Measurements from ENCODE around the gene C2CD2.

C2CD2 gene

GRCh38 chr21:41933313-41934079, 20.3 kb downstream of the C2CD2 start:
- no peak for DNase-seq (ENCODE audit: low spot score)

GRCh38 chr21:41932576-41933312, 21.1 kb downstream of the C2CD2 start:
- DNase-seq (ENCODE audit: low spot score), result no peak

DNA sequence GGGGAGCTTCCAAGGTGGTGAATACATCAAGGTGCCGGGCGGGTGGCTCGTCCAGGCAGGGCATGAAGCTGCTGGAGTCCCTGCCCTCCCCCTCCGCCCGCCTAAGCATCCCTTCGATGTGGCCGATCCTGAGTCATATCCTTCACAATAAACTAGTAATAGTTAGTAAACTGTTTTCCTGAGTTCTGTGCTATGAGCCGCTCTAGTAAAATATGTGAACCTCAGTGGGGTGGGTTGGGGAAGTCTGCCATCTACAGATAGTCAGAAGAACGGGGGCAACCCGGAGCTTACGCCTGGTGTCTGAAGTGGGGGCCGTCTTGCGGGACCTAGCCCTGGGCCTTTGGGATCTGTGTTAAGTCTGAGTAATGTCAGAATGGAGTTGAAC, 21.6 kb downstream of the C2CD2 start:
- DNase-seq (ENCODE audit: low spot score), result no peak

DNA sequence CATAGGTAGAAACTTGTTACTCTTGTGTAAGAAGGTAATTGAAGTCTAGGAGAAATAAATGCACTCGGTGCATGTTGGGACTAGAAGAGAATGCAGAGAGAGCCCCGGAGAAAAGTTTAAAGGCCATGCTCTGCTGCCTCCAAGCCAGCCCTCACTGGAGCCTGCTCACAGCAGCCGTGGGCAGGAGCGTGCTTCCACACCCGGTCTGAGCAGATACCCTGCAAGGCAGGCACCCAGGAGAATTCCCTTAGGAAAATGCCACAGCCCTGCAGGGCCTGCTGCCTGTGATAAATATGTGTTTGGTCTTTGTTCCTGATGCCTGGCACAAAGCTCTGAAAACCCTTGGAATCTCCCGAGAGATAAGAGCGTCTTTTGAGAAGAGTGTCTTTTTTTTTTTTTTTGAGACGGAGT, 22.8 kb downstream of the C2CD2 start:
- no peak for DNase-seq (ENCODE audit: low spot score)

DNA sequence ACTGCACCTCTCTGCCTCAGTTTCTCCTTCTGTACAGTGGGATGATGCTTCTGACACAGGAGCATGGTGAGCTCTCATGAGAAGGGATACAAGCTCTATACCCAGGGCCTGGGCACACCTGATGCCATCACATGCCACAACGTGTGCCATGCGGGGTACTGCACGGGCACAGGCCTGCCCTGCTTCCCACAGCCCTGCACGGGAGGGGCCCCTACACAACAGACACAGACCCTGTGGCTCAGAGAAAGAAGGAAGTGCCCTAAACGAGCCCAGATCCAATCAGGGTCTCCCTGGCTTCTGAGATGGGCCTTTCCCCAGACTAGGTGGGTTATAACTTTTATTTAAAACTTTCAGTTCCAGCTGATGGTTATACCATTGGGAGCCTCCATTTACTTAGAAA, 24.6 kb downstream of the C2CD2 start:
- DNase-seq (ENCODE audit: low spot score), result no peak

GRCh38 chr21:41928621-41929220, 25.1 kb downstream of the C2CD2 start:
- no peak for DNase-seq (ENCODE audit: low spot score)

DNA sequence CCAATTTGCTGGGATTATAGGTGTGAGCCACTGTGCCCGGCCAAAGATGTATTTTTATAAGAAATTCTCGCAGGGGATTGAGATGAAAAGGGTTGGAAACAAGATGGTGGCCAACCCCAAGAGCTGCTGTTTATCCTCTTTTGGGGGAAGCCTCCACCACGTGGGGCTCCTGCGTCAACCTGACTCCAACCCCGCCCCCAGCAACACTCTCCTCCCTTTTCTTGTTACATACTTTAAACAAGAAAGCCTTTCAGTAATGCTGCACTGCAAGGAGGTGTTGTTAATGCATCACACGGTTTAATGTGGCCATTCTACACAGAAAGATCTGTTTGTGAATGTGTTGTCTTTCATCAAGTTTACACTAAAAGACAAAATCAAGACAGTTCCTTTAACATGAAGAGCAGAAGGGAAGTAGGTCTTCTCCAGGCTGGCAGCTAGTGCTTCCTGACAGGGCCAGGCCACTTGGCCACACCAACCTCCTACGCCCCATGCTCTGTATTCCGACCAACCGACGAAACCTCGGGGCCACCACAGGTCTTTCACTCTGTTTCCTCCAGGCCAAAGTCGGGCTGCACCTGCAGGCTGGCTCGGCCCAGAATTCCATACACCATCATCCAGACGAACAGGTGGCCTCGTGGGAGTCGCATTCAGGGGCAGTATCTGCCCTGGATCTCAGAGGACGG, 25.9 kb downstream of the C2CD2 start:
- no peak for DNase-seq (ENCODE audit: low spot score)

DNA sequence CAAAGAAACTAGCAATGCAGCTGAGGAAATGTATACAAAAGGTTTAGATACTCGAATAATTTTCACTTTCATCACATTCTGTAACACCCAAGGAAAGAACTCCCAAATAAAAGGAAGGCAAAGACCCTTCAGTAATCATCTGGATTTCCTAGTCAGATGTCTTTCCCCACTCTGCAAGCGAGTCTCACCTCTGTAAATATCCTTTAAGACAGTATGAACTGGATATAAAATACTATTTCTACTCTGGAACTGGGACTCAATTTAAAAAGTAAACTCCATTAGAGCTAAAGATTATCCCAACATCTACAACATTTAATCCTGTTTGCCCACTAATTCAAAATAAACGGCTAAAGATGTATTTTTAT, 27.0 kb downstream of the C2CD2 start:
- no peak for DNase-seq (ENCODE audit: low spot score)

- DNase-seq (ENCODE audit: low spot score), result peak; percentile 53
Measured at GRCh38 chr21:41926117-41926806, 27.6 kb downstream of the C2CD2 start.

- no peak for DNase-seq (ENCODE audit: low spot score)
Measured at GRCh38 chr21:41925767-41926116, 28.1 kb downstream of the C2CD2 start.

DNA sequence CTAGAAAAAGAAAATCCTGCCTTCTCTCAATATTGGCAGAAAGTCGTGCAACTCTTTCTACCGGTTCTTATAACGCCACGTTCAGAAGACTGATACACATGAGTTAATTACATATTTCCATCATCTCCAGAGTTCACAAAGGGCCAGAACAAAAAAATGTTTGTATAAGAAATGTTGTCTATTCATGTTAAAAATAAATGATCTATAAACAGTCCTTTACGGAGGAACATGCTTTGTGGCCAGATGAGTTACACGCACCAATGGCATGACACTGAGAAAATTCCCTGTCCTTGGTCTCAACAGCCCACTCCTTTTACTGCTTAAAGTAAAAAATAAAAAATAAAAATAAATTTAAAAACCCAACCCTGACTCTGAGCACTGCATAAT, 29.5 kb downstream of the C2CD2 start:
- DNase-seq (ENCODE audit: low spot score), result no peak

- DNase-seq (ENCODE audit: low spot score), result no peak
Measured at GRCh38 chr21:41923631-41924367, 30.0 kb downstream of the C2CD2 start.

DNA sequence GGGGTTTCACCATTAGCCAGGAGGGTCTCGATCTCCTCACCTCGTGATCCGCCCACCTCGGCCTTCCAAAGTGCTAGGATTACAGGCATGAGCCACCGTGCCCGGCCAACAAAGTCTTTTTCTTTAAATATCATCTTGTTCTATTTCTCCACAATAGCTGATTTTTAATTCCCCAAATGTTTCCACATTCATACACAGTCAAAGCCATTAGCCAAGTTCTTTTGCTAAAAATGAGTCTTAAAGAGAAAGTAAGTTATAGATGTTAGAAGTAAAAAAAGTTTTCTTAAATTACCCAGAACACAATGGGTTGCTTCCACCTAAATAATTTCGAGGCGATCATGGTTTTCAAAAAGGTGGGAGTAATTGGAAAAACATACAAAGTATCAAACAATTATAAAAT, 30.6 kb downstream of the C2CD2 start:
- DNase-seq (ENCODE audit: low spot score), result no peak

GRCh38 chr21:41921021-41921420, 32.8 kb downstream of the C2CD2 start:
- DNase-seq (ENCODE audit: low spot score), result peak; percentile 29

GRCh38 chr21:41920476-41920875, 33.3 kb downstream of the C2CD2 start:
- DNase-seq (ENCODE audit: low spot score), result no peak

- DNase-seq (ENCODE audit: low spot score), result no peak
Measured at GRCh38 chr21:41919666-41920398, 34.0 kb downstream of the C2CD2 start.

- no peak for DNase-seq (ENCODE audit: low spot score)
Measured at GRCh38 chr21:41918561-41919358, 35.1 kb downstream of the C2CD2 start.

GRCh38 chr21:41917531-41917930, 36.3 kb downstream of the C2CD2 start:
- no peak for DNase-seq (ENCODE audit: low spot score)

GRCh38 chr21:41916888-41917433, 36.9 kb downstream of the C2CD2 start:
- DNase-seq (ENCODE audit: low spot score), result no peak

DNA sequence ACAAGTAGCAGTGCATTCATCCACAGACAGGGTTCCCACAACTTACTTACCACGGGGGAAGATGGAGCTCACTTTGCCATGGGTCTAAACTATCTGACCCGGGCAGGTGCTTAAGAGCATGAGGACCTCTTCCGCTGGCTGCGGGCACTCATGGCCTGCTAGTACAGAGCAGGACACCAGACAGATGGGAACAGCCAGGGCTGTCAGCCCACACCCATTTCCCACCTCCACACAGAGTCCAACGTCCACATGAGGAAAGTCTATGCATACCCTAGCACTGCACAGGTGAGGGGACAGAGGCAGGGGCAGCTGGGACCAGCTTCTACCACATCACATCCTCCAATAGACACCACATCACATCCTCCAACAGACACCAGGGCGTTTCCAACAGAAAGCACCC, 38.9 kb downstream of the C2CD2 start:
- no peak for DNase-seq (ENCODE audit: low spot score)
